Panc1 (cell line): Measurements from ENCODE around the gene DNAJC12. TPM values are rescaled to one million over a fixed set of nuclear protein-coding genes. Genes with fewer than 3 reads are reported as not detected.
"Not testable (repeated sequence)": the region's sequence is repeated elsewhere in the genome, so short reads cannot be mapped to it uniquely, and the experiment has no call there.

Experiments
- ATAC-seq: fragments of 200-7000 bp; cut with Tn5 transposase; 2 replicates; pipeline ENCODE4 v1.9.1; 2020; ENCODE audit warnings: mild to moderate bottlenecking, moderate library complexity
- BruUV-seq: library from RNA; stranded (reverse); fragments of 400-500 nt; replicated peaks from 2 replicates; lab custom pipeline; 2021; lab: Mats Ljungman, UMichigan
- CTCF ChIA-PET: fragments of 300-600 bp; sonication (Branson Sonifier 250); formaldehyde crosslinking; loops from one replicate; lab custom pipeline; 2022; ENCODE audit warnings: antibody characterized with exemption; lab: Charles Lee
- POLR2A ChIA-PET: fragments of 300-600 bp; sonication (Branson Sonifier 250); formaldehyde crosslinking; loops from one replicate; lab custom pipeline; 2022; ENCODE audit warnings: antibody characterized with exemption; lab: Charles Lee
- DNase-seq: peaks from one replicate; pipeline ENCODE4 v3.0.0-alpha.2; 2010; ENCODE audit warnings: low read depth, low spot score
- H3K27ac ChIP-seq: 2 replicates; pipeline ENCODE4 v1.5.1; 2011; ENCODE audit warnings: mild to moderate bottlenecking, low read length, inconsistent platforms
- H3K27me3 ChIP-seq: fragments of 200-500 bp; sonication (Bioruptor generic); 2 replicates; pipeline ENCODE4 v1.6.0; 2014; ENCODE audit warnings: low read length, inconsistent platforms; ENCODE audit not compliant: control insufficient read depth, insufficient read depth
- H3K36me3 ChIP-seq: fragments of 200-500 bp; sonication (Bioruptor generic); 2 replicates; pipeline ENCODE4 v1.5.1; 2014; ENCODE audit warnings: inconsistent platforms, mild to moderate bottlenecking, low read length, moderate library complexity; ENCODE audit not compliant: control insufficient read depth, insufficient read depth
- H3K4me1 ChIP-seq: 2 replicates; pipeline ENCODE4 v1.5.1; 2011; ENCODE audit warnings: inconsistent platforms, mild to moderate bottlenecking, low read length, moderate library complexity; ENCODE audit not compliant: control insufficient read depth, insufficient read depth
- H3K4me3 ChIP-seq, 2 experiments: 2 replicates each; pipeline ENCODE4 v1.5.1; 2011 to 2012; ENCODE audit warnings: low read depth in 2 of 2, low read length in 2 of 2, mild to moderate bottlenecking in 2 of 2, inconsistent platforms in 1 of 2, moderate library complexity in 1 of 2
- H3K9me3 ChIP-seq: fragments of 200-500 bp; sonication (Bioruptor generic); 2 replicates; pipeline ENCODE4 v1.5.1; 2014; ENCODE audit warnings: low read depth, mild to moderate bottlenecking, inconsistent platforms, low read length, moderate library complexity; ENCODE audit not compliant: control insufficient read depth, insufficient read depth
- POLR2AphosphoS5 ChIP-seq: IDR thresholded peaks from 2 replicates; pipeline ENCODE4 v1.6.1; 2012; ENCODE audit warnings: mild to moderate bottlenecking, low read depth, low read length, moderate library complexity
- SIN3A ChIP-seq: IDR thresholded peaks from 2 replicates; pipeline ENCODE4 v1.6.1; 2012; ENCODE audit warnings: low read depth, mild to moderate bottlenecking, low read length, moderate library complexity, borderline replicate concordance; ENCODE audit not compliant: insufficient read depth
- TCF7L2 ChIP-seq: IDR thresholded peaks from 2 replicates; pipeline ENCODE4 v1.6.1; 2011; ENCODE audit warnings: mild to moderate bottlenecking, low read depth, low read length, inconsistent platforms
- in situ Hi-C: cut with HindIII; loops from 2 replicates; pipeline ENCODE4 v1.10.0; 2016; ENCODE audit warnings: low sequenced_read_pairs, low pct_unique_long_range_greater_than_20kb
- intact Hi-C: fragments of 100-400 bp; cut with micrococcal nuclease; formaldehyde crosslinking; loops from one replicate; pipeline ENCODE4 v1.10.0; 2022; ENCODE audit not compliant: unreplicated experiment
- total RNA-seq: library from RNA; stranded (reverse); gene quantifications from one replicate; pipeline ENCODE4 v1.2.1, GENCODE V29; 2021; ENCODE audit not compliant: unreplicated experiment
- TF ChIP-seq, protein P1 (sequence below), 2 experiments: IDR thresholded peaks; 2 replicates each; pipeline ENCODE4 v1.6.1; 2011 to 2012; ENCODE audit warnings: low read depth in 2 of 2, control low read depth in 1 of 2, low read length in 1 of 2, mild to moderate bottlenecking in 1 of 2, moderate library complexity in 1 of 2; ENCODE audit not compliant: insufficient read depth in 1 of 2
- TF ChIP-seq, protein P2 (sequence below): fragments of 450-650 bp; IDR thresholded peaks from 2 replicates; pipeline ENCODE4 v1.5.1; 2017; ENCODE audit warnings: mild to moderate bottlenecking

Gene DNAJC12
- total RNA-seq, 1 experiment from 2014 or later = 0.44 TPM

DNA sequence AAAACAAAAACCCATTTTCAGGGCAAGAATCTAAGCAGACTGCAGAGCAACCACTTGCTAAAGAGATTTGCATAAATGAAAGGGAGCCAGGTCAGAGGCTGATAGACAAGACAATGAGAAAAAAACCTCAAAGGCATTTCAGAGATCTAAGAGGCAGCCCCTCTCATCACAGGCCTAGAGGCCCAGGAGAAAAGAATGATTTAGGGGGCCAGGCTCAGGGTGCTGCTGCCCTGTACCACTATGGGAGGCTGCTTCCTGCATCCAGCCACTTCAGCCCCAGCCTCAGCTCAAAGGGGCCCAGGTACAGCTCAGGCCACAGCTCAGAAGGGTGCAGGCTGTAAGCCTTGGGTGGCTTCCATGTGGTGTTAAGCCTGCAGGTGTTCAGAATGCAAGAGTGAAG is 3.7 kb upstream of the DNAJC12 start:
- H3K27ac ChIP-seq = no peak overlapping the region
- no TSS peak for BruUV-seq
- ChIA-PET POLR2A (interaction anchor here (0.5 kb wide), 1 partner anchor 328 kb away, joined by 4 read pairs; no protein-coding TSS in a partner anchor), CTCF (no interaction called here)
- no peaks in the 10 kb centered on the region for H3K27me3 ChIP-seq
- no peaks in the 10 kb centered on the region for H3K36me3 ChIP-seq
- no peaks in the 10 kb centered on the region for H3K9me3 ChIP-seq
- intact Hi-C loops (no loop called here), in situ Hi-C loops (no loop called here)
- DNase-seq (no peak), ATAC-seq (no peak)
- TF ChIP-seq, protein P1, sequence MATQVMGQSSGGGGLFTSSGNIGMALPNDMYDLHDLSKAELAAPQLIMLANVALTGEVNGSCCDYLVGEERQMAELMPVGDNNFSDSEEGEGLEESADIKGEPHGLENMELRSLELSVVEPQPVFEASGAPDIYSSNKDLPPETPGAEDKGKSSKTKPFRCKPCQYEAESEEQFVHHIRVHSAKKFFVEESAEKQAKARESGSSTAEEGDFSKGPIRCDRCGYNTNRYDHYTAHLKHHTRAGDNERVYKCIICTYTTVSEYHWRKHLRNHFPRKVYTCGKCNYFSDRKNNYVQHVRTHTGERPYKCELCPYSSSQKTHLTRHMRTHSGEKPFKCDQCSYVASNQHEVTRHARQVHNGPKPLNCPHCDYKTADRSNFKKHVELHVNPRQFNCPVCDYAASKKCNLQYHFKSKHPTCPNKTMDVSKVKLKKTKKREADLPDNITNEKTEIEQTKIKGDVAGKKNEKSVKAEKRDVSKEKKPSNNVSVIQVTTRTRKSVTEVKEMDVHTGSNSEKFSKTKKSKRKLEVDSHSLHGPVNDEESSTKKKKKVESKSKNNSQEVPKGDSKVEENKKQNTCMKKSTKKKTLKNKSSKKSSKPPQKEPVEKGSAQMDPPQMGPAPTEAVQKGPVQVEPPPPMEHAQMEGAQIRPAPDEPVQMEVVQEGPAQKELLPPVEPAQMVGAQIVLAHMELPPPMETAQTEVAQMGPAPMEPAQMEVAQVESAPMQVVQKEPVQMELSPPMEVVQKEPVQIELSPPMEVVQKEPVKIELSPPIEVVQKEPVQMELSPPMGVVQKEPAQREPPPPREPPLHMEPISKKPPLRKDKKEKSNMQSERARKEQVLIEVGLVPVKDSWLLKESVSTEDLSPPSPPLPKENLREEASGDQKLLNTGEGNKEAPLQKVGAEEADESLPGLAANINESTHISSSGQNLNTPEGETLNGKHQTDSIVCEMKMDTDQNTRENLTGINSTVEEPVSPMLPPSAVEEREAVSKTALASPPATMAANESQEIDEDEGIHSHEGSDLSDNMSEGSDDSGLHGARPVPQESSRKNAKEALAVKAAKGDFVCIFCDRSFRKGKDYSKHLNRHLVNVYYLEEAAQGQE (IDR thresholded peaks at IDR 0.05; ENCODE audit: insufficient read depth in 1 of 2, low read depth in 2 of 2, low read length in 1 of 2) = no peak
- TF ChIP-seq, protein P2, sequence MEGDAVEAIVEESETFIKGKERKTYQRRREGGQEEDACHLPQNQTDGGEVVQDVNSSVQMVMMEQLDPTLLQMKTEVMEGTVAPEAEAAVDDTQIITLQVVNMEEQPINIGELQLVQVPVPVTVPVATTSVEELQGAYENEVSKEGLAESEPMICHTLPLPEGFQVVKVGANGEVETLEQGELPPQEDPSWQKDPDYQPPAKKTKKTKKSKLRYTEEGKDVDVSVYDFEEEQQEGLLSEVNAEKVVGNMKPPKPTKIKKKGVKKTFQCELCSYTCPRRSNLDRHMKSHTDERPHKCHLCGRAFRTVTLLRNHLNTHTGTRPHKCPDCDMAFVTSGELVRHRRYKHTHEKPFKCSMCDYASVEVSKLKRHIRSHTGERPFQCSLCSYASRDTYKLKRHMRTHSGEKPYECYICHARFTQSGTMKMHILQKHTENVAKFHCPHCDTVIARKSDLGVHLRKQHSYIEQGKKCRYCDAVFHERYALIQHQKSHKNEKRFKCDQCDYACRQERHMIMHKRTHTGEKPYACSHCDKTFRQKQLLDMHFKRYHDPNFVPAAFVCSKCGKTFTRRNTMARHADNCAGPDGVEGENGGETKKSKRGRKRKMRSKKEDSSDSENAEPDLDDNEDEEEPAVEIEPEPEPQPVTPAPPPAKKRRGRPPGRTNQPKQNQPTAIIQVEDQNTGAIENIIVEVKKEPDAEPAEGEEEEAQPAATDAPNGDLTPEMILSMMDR = no peak
- TF ChIP-seq TCF7L2 = no peak
- no peak for TF ChIP-seq POLR2AphosphoS5
- no peak overlapping the region for H3K4me3 ChIP-seq
- H3K4me1 ChIP-seq = no peaks in the 10 kb centered on the region

DNA sequence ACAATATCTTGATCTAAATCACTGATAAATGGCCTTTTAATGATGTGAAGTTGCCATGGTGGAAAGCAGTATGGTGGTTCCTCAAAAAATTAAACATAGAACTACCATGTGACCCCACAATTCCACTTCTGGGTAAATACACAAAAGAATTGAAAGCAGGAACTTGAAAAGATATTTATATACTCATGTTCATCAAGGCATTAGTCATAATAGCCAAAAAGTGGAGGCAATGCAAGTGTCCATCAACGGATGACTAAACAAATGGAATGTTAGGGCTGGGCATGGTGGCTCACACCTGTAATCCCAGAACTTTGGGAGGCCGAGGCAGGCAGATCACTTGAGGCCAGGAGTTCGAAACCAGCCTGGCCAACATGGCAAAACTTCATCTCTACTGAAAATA is 2.0 kb upstream of the DNAJC12 start:
- Histone ChIP-seq H3K4me3 (no peak overlapping the region), H3K9me3 (no peaks in the 10 kb centered on the region), H3K27me3 (no peaks in the 10 kb centered on the region), H3K4me1 (no peaks in the 10 kb centered on the region), H3K27ac (no peak overlapping the region), H3K36me3 (no peaks in the 10 kb centered on the region)
- intact Hi-C loops (no loop called here), in situ Hi-C loops (no loop called here)
- ChIA-PET POLR2A (no interaction called here), CTCF (no interaction called here)
- no TSS peak for BruUV-seq
- TF ChIP-seq SIN3A (no peak), TCF7L2 (no peak), POLR2AphosphoS5 (no peak)
- TF ChIP-seq, protein P2 = no peak
- TF ChIP-seq, protein P1 (IDR thresholded peaks at IDR 0.05; ENCODE audit: insufficient read depth in 1 of 2, low read depth in 2 of 2, low read length in 1 of 2) = no peak
- no peak for ATAC-seq
- DNase-seq = no peak

DNA sequence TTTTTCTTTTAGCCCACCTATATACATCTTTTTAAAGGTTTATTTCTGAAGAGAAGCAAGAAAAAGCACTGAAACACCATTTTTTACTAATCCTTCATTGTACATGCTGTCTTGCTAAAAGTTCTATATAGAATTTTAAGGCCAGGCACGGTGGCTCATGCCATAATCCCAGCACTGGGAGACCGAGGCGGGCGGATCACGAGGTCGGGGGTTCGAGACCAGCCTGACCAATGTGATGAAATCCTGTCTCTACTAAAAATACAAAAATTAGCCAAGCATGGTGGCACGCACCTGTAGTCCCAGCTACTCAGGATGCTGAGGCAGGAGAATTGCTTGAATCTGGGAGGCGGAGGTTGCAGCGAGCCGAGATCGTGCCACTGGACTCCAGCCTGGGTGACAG is 1.5 kb upstream of the DNAJC12 start:
- H3K27ac ChIP-seq, H3K27me3 ChIP-seq, H3K9me3 ChIP-seq, BruUV-seq, ATAC-seq, H3K4me1 ChIP-seq, intact Hi-C loops, DNase-seq, in situ Hi-C loops, CTCF ChIA-PET, H3K4me3 ChIP-seq, H3K36me3 ChIP-seq, POLR2A ChIA-PET: not testable (repeated sequence)
